ENCODE measurements around the gene DZIP3.

GRCh38 chr3:108569336-108569735, 20.2 kb upstream of the DZIP3 start:
- TF ChIP-seq CTCF (IDR thresholded peaks at IDR 0.05) (no peak), POLR2A (IDR thresholded peaks at IDR 0.05) (no peak)

Data from right lobe of liver (tissue), 4 donors.